WTC11 (cell line): ENCODE results near the gene RECK. TPM values are rescaled to one million over a fixed set of nuclear protein-coding genes. Genes with fewer than 3 reads are reported as not detected.

Source experiments
- AFF4 ChIP-seq: sonication (generic); formaldehyde crosslinking; IDR thresholded peaks from 2 replicates; pipeline ENCODE4 v1.8.1; 2023; ENCODE audit warnings: mild to moderate bottlenecking, missing genetic modification reagents, borderline replicate concordance
- CREB1 ChIP-seq: sonication (generic); formaldehyde crosslinking; IDR thresholded peaks from 2 replicates; pipeline ENCODE4 v1.8.0; 2023; ENCODE audit warnings: mild to moderate bottlenecking, missing genetic modification reagents
- E2F5 ChIP-seq: sonication (generic); formaldehyde crosslinking; IDR thresholded peaks from 2 replicates; pipeline ENCODE4 v1.8.1; 2022; ENCODE audit warnings: mild to moderate bottlenecking, moderate library complexity, missing genetic modification reagents
- ELF4 ChIP-seq: sonication (generic); formaldehyde crosslinking; IDR thresholded peaks from 2 replicates; pipeline ENCODE4 v1.8.1; 2022; ENCODE audit warnings: low read depth, mild to moderate bottlenecking, moderate library complexity, missing genetic modification reagents
- FOXP4 ChIP-seq: sonication (generic); formaldehyde crosslinking; IDR thresholded peaks from 2 replicates; pipeline ENCODE4 v1.8.0; 2022; ENCODE audit warnings: mild to moderate bottlenecking, missing genetic modification reagents
- MAX ChIP-seq: sonication (generic); formaldehyde crosslinking; IDR thresholded peaks from 2 replicates; pipeline ENCODE4 v1.8.0; 2022; ENCODE audit warnings: mild to moderate bottlenecking, missing genetic modification reagents
- SP1 ChIP-seq: sonication (generic); formaldehyde crosslinking; conservative IDR thresholded peaks from 2 replicates; pipeline ENCODE4 v1.8.1; 2022; ENCODE audit warnings: missing genetic modification reagents
- USF1 ChIP-seq: sonication (generic); formaldehyde crosslinking; IDR thresholded peaks from 2 replicates; pipeline ENCODE4 v1.8.0; 2022; ENCODE audit warnings: mild to moderate bottlenecking, missing genetic modification reagents
- ZNF317 ChIP-seq: sonication (generic); formaldehyde crosslinking; IDR thresholded peaks from 2 replicates; pipeline ENCODE4 v1.8.1; 2023; ENCODE audit warnings: low read depth, mild to moderate bottlenecking, moderate library complexity, missing genetic modification reagents, borderline replicate concordance
- ZNF416 ChIP-seq: fragments of 250-450 bp; sonication (Bioruptor Pico); IDR thresholded peaks from 2 replicates; pipeline ENCODE4 v1.9.0; 2021; ENCODE audit warnings: mild to moderate bottlenecking, inconsistent platforms
- ZNF425 ChIP-seq: fragments of 250-450 bp; sonication (Bioruptor Pico); conservative IDR thresholded peaks from 2 replicates; pipeline ENCODE4 v1.9.0; 2021; ENCODE audit warnings: mild to moderate bottlenecking
- ZNF532 ChIP-seq: fragments of 250-450 bp; sonication (Bioruptor Pico); IDR thresholded peaks from 2 replicates; pipeline ENCODE4 v1.9.0; 2021; ENCODE audit warnings: mild to moderate bottlenecking, borderline replicate concordance
- total RNA-seq: library from RNA; stranded (reverse); gene quantifications from 3 replicates; pipeline ENCODE4 v1.2.3, GENCODE V29; 2021

The RECK gene
- total RNA-seq, 1 experiment from 2014 or later, result 11.2 TPM

GRCh38 chr9:36127652-36128244 is 91.0 kb downstream of the RECK start (continued):
- no peak for TF ChIP-seq FOXP4
- no peak for TF ChIP-seq ZNF416 (CRISPR knock-in tag)
- no peak for TF ChIP-seq MAX (CRISPR knock-in tag)
- TF ChIP-seq AFF4 (CRISPR knock-in tag), result no peak
- TF ChIP-seq ZNF425 (CRISPR knock-in tag), result no peak
- TF ChIP-seq CREB1 (CRISPR knock-in tag), result no peak
- TF ChIP-seq E2F5 (CRISPR knock-in tag), result no peak
- TF ChIP-seq ZNF317, result no peak
- no peak for TF ChIP-seq SP1
- no peak for TF ChIP-seq USF1 (CRISPR knock-in tag)
- no peak for TF ChIP-seq ELF4 (CRISPR knock-in tag)
- TF ChIP-seq ZNF532 (CRISPR knock-in tag), result no peak
